ENCODE results near the gene SLC22A23. TPM values are rescaled to one million over a fixed set of nuclear protein-coding genes. Genes with fewer than 3 reads are reported as not detected.

The SLC22A23 gene
- total and polyA plus RNA-seq, 2 of the 4 experiments (the other 2 are of a cell fraction): 0.72 to 1.6 TPM

DNA sequence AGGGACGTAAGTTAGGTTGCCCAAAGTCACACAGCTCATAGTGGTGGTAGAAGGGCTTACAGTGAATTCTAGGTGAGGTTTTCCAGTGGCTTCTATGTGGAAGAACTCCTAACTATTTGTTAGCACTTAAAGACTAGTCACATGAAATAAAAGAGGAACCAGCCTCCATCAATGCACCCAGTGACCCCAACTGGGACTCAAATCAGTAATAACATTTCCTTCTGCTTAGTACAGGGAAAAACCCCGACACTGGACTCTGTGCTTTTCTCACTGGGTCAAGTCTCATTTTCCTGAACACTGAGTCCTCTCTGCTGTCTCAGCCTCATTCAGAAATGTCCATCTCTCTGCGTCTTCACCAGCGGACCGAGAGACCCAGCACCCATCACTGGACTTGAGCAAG is 89.2 kb downstream of the SLC22A23 start:
- Histone ChIP-seq H2BK20ac (ENCODE audit: low read depth, low read length) (no peak overlapping the region), H2AK9ac (replicated peaks; ENCODE audit: low read depth, low read length, poor library complexity) (no peak overlapping the region), H2BK15ac (ENCODE audit: low read depth, low read length) (no peak overlapping the region), H2AK5ac (ENCODE audit: low read depth, low read length) (no peak overlapping the region), H3K36me3 (ENCODE audit: control insufficient read depth, insufficient read depth, low read length) (no peaks in the 10 kb centered on the region), H3K4me3 (ENCODE audit: insufficient read depth, low read depth, low read length) (no peak overlapping the region), H4K8ac (ENCODE audit: low read depth in 2 of 2, low read length in 2 of 2) (no peak overlapping the region), H3K27me3 (ENCODE audit: control insufficient read depth, insufficient read depth, low read length) (peaks cover 35% of the 10 kb centered on the region), H4K5ac (ENCODE audit: low read depth, low read length) (no peak overlapping the region), H2BK120ac (ENCODE audit: low read depth, low read length) (no peak overlapping the region), H3K56ac (ENCODE audit: extremely low read depth, insufficient read depth, low read length) (no peak overlapping the region), H4K91ac (ENCODE audit: insufficient read depth, low read depth, low read length) (no peak overlapping the region), H4K20me1 (ENCODE audit: insufficient read depth, low read length) (no peaks in the 10 kb centered on the region), H3K18ac (ENCODE audit: low read depth, low read length) (no peak overlapping the region), H3K4ac (ENCODE audit: low read depth, low read length) (no peak overlapping the region), H2AFZ (replicated peaks; ENCODE audit: low read length, poor library complexity) (no peak overlapping the region), H3K27ac (ENCODE audit: insufficient read depth, low read length) (no peak overlapping the region), H3K4me1 (ENCODE audit: control insufficient read depth, insufficient read depth, low read length) (no peaks in the 10 kb centered on the region), H3K23ac (ENCODE audit: low read depth, low read length) (no peak overlapping the region), H3K9me1 (ENCODE audit: insufficient read depth, low read length) (peaks cover 2% of the 10 kb centered on the region; the same call in 1 of the 2 replicates), H3K79me1 (ENCODE audit: low read depth in 1 of 2, low read length in 2 of 2) (no peaks in the 10 kb centered on the region), H3K9ac (ENCODE audit: low read depth, low read length) (no peak overlapping the region), H3K14ac (replicated peaks; ENCODE audit: low read depth, low read length) (no peak overlapping the region), H3K9me3 (ENCODE audit: control insufficient read depth, insufficient read depth, low read length) (no peaks in the 10 kb centered on the region), H3K4me2 (ENCODE audit: low read depth, low read length) (no peak overlapping the region), H2BK5ac (ENCODE audit: low read depth, low read length, poor library complexity, severe bottlenecking) (no peak overlapping the region)
- TF ChIP-seq FOS (IDR thresholded peaks at IDR 0.05; ENCODE audit: low read depth, low read length) (no peak), NFE2L2 (IDR thresholded peaks at IDR 0.05; ENCODE audit: low read depth, low read length) (no peak)
- TF ChIP-seq, protein P1, sequence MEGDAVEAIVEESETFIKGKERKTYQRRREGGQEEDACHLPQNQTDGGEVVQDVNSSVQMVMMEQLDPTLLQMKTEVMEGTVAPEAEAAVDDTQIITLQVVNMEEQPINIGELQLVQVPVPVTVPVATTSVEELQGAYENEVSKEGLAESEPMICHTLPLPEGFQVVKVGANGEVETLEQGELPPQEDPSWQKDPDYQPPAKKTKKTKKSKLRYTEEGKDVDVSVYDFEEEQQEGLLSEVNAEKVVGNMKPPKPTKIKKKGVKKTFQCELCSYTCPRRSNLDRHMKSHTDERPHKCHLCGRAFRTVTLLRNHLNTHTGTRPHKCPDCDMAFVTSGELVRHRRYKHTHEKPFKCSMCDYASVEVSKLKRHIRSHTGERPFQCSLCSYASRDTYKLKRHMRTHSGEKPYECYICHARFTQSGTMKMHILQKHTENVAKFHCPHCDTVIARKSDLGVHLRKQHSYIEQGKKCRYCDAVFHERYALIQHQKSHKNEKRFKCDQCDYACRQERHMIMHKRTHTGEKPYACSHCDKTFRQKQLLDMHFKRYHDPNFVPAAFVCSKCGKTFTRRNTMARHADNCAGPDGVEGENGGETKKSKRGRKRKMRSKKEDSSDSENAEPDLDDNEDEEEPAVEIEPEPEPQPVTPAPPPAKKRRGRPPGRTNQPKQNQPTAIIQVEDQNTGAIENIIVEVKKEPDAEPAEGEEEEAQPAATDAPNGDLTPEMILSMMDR (conservative IDR thresholded peaks at IDR 0.05; ENCODE audit: low read depth, low read length): no peak
- intact Hi-C loops (cut with micrococcal nuclease) (no loop called here), dilution Hi-C loops (cut with HindIII; ENCODE audit: low sequenced_read_pairs, unreplicated experiment) (no loop called here), in situ Hi-C loops (cut with MboI; ENCODE audit: low sequenced_read_pairs) (no loop called here)
- ATAC-seq (ENCODE audit: low read depth): no peak
- DNase-seq: no peak
- 80% methylated on average over 1 of the region's 5 CpGs; no CpG with 5 or more reads in 1 of the 2 experiments for WGBS, 2 experiments (ENCODE audit: extremely low coverage in 2 of 2, insufficient read length in 1 of 2)
- CTCF ChIA-PET: no interaction called here
- no TSS peak for BruUV-seq (replicated peaks)
- POLR2A ChIA-PET (ENCODE audit: unreplicated experiment): no interaction called here
